Hematopoietic multipotent progenitor cell treated with erythropoietin and hydrocortisone succinate and interleukin-3 and kit ligand, for 15 days (in vitro differentiated cells): ENCODE measurements around the gene FZD1.
A peak's percentile ranks its signal among the peaks of the same experiment; 100 is the strongest.

Source experiments
- DNase-seq: peaks from one replicate; pipeline ENCODE4 v3.0.0-alpha.2; 2015; ENCODE audit warnings: low spot score

FZD1 gene

GRCh38 chr7:91264924-91265681 is 870 bp downstream of the FZD1 start:
- peak; percentile 17 for DNase-seq

- DNase-seq, result no peak
These were observed 1.4 kb downstream of the FZD1 start for GRCh38 chr7:91265693-91266066.

- no peak for DNase-seq
These were observed 1.9 kb downstream of the FZD1 start for GRCh38 chr7:91266067-91266688.

GRCh38 chr7:91266689-91267090 is 2.5 kb downstream of the FZD1 start:
- no peak for DNase-seq

GRCh38 chr7:91267171-91267955 is 3.1 kb downstream of the FZD1 start:
- no peak for DNase-seq

- no peak for DNase-seq
These were observed 6.1 kb downstream of the FZD1 start for GRCh38 chr7:91270372-91270771.

GRCh38 chr7:91276909-91277308 is 12.7 kb downstream of the FZD1 start:
- no peak for DNase-seq

GRCh38 chr7:91280185-91280584 is 16.0 kb downstream of the FZD1 start:
- DNase-seq, result no peak

GRCh38 chr7:91280604-91281003 is 16.4 kb downstream of the FZD1 start:
- DNase-seq, result no peak

GRCh38 chr7:91285696-91286355 is 21.6 kb downstream of the FZD1 start:
- no peak for DNase-seq

GRCh38 chr7:91286432-91286831 is 22.2 kb downstream of the FZD1 start:
- DNase-seq, result no peak

GRCh38 chr7:91287371-91288084 is 23.3 kb downstream of the FZD1 start:
- no peak for DNase-seq

GRCh38 chr7:91288208-91288824 is 24.1 kb downstream of the FZD1 start:
- DNase-seq, result peak; percentile 8

- no peak for DNase-seq
These were observed 25.5 kb downstream of the FZD1 start for GRCh38 chr7:91289633-91290254.

- no peak for DNase-seq
These were observed 27.1 kb downstream of the FZD1 start for GRCh38 chr7:91291302-91291701.

GRCh38 chr7:91291902-91292301 is 27.7 kb downstream of the FZD1 start:
- DNase-seq, result no peak

GRCh38 chr7:91292506-91292905 is 28.3 kb downstream of the FZD1 start:
- no peak for DNase-seq

GRCh38 chr7:91293136-91293535 is 28.9 kb downstream of the FZD1 start:
- DNase-seq, result no peak

- DNase-seq, result no peak
These were observed 29.6 kb downstream of the FZD1 start for GRCh38 chr7:91293840-91294239.

- no peak for DNase-seq
These were observed 30.5 kb downstream of the FZD1 start for GRCh38 chr7:91294639-91295220.

GRCh38 chr7:91295576-91295975 is 31.3 kb downstream of the FZD1 start:
- no peak for DNase-seq
